ENCODE measurements around the gene C12orf76. TPM values are rescaled to one million over a fixed set of nuclear protein-coding genes. Genes with fewer than 3 reads are reported as not detected.

C12orf76 gene
- polyA plus RNA-seq, 1 donor (not counting 4 experiments of a cell fraction or from before 2014, with no cell fraction given), result 7.3 TPM

DNA sequence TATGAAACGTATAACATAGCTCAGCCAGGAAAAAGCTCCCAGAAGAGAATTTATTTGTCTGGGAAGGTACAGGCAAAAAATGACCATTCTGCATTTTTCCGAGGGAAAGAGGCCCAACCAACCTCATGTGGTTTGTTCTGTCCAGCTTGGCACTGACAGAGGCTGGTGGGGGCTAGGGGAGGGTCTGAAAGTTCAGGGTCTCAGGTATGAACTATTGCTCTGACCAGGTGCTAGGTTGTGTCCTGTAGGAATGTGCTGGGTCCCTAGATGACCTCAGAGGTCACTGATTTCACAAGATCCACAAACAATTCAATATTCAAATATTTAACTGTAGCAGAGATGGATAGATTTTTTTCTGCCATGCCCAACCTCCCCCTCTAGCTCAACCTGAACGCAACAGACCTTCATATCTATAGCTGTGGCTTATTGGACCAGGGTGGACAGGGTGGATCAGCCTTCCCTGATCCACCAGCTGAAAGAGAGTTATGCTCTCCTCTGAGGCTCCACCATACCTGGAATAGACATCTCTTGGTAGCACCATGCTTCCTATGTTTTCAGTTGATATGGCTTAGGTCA, 42.9 kb upstream of the C12orf76 start:
- H3K27me3 ChIP-seq (ENCODE audit: control insufficient read depth, extremely low read depth, insufficient read depth, low read length), result no peaks in the 10 kb centered on the region
- FAIRE-seq, result no peak
- H3K36me3 ChIP-seq (ENCODE audit: control insufficient read depth in 2 of 2, extremely low read depth in 1 of 2, insufficient read depth in 2 of 2, low read length in 2 of 2), result no peaks in the 10 kb centered on the region
- no peak overlapping the region for H2AFZ ChIP-seq (ENCODE audit: control insufficient read depth, low read length)
- H3K9me1 ChIP-seq (ENCODE audit: control insufficient read depth, extremely low read depth, insufficient read depth, low read length), result no peaks in the 10 kb centered on the region
- no peak overlapping the region for H3K4me2 ChIP-seq (ENCODE audit: control insufficient read depth, extremely low read depth, insufficient read depth, low read depth, low read length)
- no peak overlapping the region for H3K27ac ChIP-seq (ENCODE audit: control insufficient read depth, insufficient read depth, low read length)
- H3K79me2 ChIP-seq (ENCODE audit: control insufficient read depth, insufficient read depth, low read length), result no peaks in the 10 kb centered on the region
- dilution Hi-C loops (cut with MboI; ENCODE audit: extremely low pct_ligation_motif_present, low sequenced_read_pairs), result no loop called here
- no peaks in the 10 kb centered on the region for H4K20me1 ChIP-seq (ENCODE audit: control insufficient read depth, extremely low read depth, insufficient read depth, low read length)
- no peaks in the 10 kb centered on the region for H3K4me1 ChIP-seq (ENCODE audit: control insufficient read depth, extremely low read depth, insufficient read depth, low read length)
- H3K4me3 ChIP-seq (ENCODE audit: control insufficient read depth in 2 of 3, extremely low read depth in 1 of 3, insufficient read depth in 2 of 3, low read depth in 1 of 3, low read length in 3 of 3), result no peak overlapping the region
- H3K9me3 ChIP-seq (ENCODE audit: control insufficient read depth, low read depth, low read length), result no peaks in the 10 kb centered on the region
- no peak overlapping the region for H3K9ac ChIP-seq (ENCODE audit: control insufficient read depth, extremely low read depth, insufficient read depth, low read length)
- no peak for TF ChIP-seq EZH2 (IDR thresholded peaks at IDR 0.05; ENCODE audit: low read length)
- TF ChIP-seq, protein P1, sequence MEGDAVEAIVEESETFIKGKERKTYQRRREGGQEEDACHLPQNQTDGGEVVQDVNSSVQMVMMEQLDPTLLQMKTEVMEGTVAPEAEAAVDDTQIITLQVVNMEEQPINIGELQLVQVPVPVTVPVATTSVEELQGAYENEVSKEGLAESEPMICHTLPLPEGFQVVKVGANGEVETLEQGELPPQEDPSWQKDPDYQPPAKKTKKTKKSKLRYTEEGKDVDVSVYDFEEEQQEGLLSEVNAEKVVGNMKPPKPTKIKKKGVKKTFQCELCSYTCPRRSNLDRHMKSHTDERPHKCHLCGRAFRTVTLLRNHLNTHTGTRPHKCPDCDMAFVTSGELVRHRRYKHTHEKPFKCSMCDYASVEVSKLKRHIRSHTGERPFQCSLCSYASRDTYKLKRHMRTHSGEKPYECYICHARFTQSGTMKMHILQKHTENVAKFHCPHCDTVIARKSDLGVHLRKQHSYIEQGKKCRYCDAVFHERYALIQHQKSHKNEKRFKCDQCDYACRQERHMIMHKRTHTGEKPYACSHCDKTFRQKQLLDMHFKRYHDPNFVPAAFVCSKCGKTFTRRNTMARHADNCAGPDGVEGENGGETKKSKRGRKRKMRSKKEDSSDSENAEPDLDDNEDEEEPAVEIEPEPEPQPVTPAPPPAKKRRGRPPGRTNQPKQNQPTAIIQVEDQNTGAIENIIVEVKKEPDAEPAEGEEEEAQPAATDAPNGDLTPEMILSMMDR (optimal IDR thresholded peaks at IDR 0.05 in 1 of 3, IDR thresholded peaks at IDR 0.05 in 1 of 3, conservative IDR thresholded peaks at IDR 0.05 in 1 of 3; ENCODE audit: extremely low read depth in 1 of 3, insufficient read depth in 2 of 3, low read length in 3 of 3), result no peak
- DNase-seq (ENCODE audit: low read depth, low spot score), result no peak

DNA sequence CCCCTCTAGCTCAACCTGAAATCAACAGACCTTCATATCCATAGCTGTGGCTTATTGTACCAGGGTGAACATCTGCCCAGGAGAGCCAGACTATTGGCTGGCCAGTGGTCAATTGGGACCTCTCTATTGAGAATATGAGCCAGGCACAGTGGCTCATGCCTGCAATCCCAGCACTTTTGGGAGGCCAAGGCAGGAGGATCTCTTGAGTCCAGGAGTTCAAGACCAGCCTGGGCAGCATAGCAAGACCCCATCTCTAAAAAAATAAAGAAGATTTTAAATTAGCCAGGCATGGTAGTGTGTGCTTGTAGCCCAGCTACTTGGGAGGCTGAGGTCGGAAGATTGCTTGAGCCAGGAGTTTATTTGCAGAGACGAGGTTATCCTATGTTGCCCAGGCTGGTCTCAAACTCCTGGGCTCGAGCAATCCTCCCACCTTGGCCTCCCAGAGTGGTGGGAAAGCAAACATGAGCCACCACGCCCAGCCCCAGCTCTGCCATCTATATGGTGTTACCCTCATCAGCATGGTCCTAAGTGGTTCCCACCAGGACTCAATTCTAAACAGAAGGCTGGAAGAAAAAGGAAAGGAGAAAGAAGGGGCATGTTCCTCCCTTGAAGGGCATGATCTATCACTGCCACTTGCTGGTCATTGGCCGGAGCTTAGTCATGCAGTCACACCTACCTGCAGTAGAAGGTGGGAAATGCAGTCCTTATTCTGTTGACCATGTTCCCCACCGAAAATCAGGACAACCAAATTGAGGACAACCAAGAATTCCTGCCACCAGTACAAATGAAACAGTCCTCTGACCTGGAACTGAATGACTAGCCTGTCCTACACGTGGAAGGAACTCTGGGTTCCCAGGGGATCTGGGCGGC, 42.2 kb upstream of the C12orf76 start:
- Histone ChIP-seq H3K27me3 (ENCODE audit: control insufficient read depth, extremely low read depth, insufficient read depth, low read length) (no peaks in the 10 kb centered on the region), H3K36me3 (ENCODE audit: control insufficient read depth in 2 of 2, extremely low read depth in 1 of 2, insufficient read depth in 2 of 2, low read length in 2 of 2) (no peaks in the 10 kb centered on the region), H3K9me3 (ENCODE audit: control insufficient read depth, low read depth, low read length) (no peaks in the 10 kb centered on the region), H2AFZ (ENCODE audit: control insufficient read depth, low read length) (no peak overlapping the region), H3K9me1 (ENCODE audit: control insufficient read depth, extremely low read depth, insufficient read depth, low read length) (no peaks in the 10 kb centered on the region), H3K27ac (ENCODE audit: control insufficient read depth, insufficient read depth, low read length) (no peak overlapping the region), H3K9ac (ENCODE audit: control insufficient read depth, extremely low read depth, insufficient read depth, low read length) (no peak overlapping the region), H3K79me2 (ENCODE audit: control insufficient read depth, insufficient read depth, low read length) (no peaks in the 10 kb centered on the region), H3K4me3 (ENCODE audit: control insufficient read depth in 2 of 3, extremely low read depth in 1 of 3, insufficient read depth in 2 of 3, low read depth in 1 of 3, low read length in 3 of 3) (no peak overlapping the region), H4K20me1 (ENCODE audit: control insufficient read depth, extremely low read depth, insufficient read depth, low read length) (no peaks in the 10 kb centered on the region), H3K4me1 (ENCODE audit: control insufficient read depth, extremely low read depth, insufficient read depth, low read length) (no peaks in the 10 kb centered on the region), H3K4me2 (ENCODE audit: control insufficient read depth, extremely low read depth, insufficient read depth, low read depth, low read length) (no peak overlapping the region)
- dilution Hi-C loops (cut with MboI; ENCODE audit: extremely low pct_ligation_motif_present, low sequenced_read_pairs), result no loop called here
- DNase-seq (ENCODE audit: low read depth, low spot score) (no peak), FAIRE-seq (no peak)
- TF ChIP-seq, protein P1 (optimal IDR thresholded peaks at IDR 0.05 in 1 of 3, IDR thresholded peaks at IDR 0.05 in 1 of 3, conservative IDR thresholded peaks at IDR 0.05 in 1 of 3; ENCODE audit: extremely low read depth in 1 of 3, insufficient read depth in 2 of 3, low read length in 3 of 3), result no peak
- no peak for TF ChIP-seq EZH2 (IDR thresholded peaks at IDR 0.05; ENCODE audit: low read length)

Measured in keratinocyte (primary cell).